ENCODE measurements around the gene ELN. TPM values are rescaled to one million over a fixed set of nuclear protein-coding genes. Genes with fewer than 3 reads are reported as not detected.

Gene ELN
- total and polyA plus RNA-seq, 2 of the 8 experiments (the other 6 are each of a cell fraction or from before 2014, with no cell fraction given), result 5.1 to 5.6 TPM

GRCh38 chr7:73981933-73982332 lies 46.0 kb upstream of the ELN start:
- H2AK5ac ChIP-seq (ENCODE audit: low read depth, low read length), result no peak overlapping the region
- H3K79me1 ChIP-seq (ENCODE audit: low read depth, low read length), result no peaks in the 10 kb centered on the region
- H3K4me2 ChIP-seq (ENCODE audit: insufficient read depth in 1 of 2, low read depth in 2 of 2, low read length in 2 of 2), result no peak overlapping the region
- H3K4ac ChIP-seq (replicated peaks; ENCODE audit: insufficient read length, low read depth, low read length), result no peak overlapping the region
- H3K4me1 ChIP-seq (replicated peaks in 1 of 4; ENCODE audit: control insufficient read depth in 3 of 4, insufficient read depth in 4 of 4, low read length in 3 of 4), result no peaks in the 10 kb centered on the region; a peak in 1 of 7 replicates
- no peak overlapping the region for H2BK15ac ChIP-seq (ENCODE audit: low read length)
- no peak overlapping the region for H3K23ac ChIP-seq (ENCODE audit: insufficient read length)
- no peak overlapping the region for H3K9ac ChIP-seq (replicated peaks in 1 of 4; ENCODE audit: extremely low read depth in 1 of 4, low read depth in 3 of 4, low read length in 3 of 4)
- no peak overlapping the region for H2BK12ac ChIP-seq (ENCODE audit: low read depth, low read length)
- H3K36me3 ChIP-seq (ENCODE audit: control insufficient read depth in 2 of 4, insufficient read depth in 4 of 4, low read length in 3 of 4), result no peaks in the 10 kb centered on the region
- H3K23me2 ChIP-seq (ENCODE audit: low read depth, low read length), result no peaks in the 10 kb centered on the region; the same call in 1 of the 2 replicates
- ChIA-PET CTCF (ENCODE audit: partially characterized antibody) (interaction anchor here (0.7 to 1.3 kb wide), 6 partner anchors 8 to 116 kb away, joined by 3 to 7 read pairs (median 4); no protein-coding TSS in a partner anchor), POLR2A (ENCODE audit: partially characterized antibody) (no interaction called here)
- no peak overlapping the region for H4K8ac ChIP-seq (ENCODE audit: extremely low read depth, insufficient read depth, low read length)
- H4K91ac ChIP-seq (replicated peaks; ENCODE audit: insufficient read length, low read length), result no peak overlapping the region
- no peak overlapping the region for H3K4me3 ChIP-seq (ENCODE audit: extremely low read depth in 1 of 4, insufficient read depth in 2 of 4, low read depth in 3 of 4, low read length in 4 of 4)
- no peaks in the 10 kb centered on the region for H3K79me2 ChIP-seq (ENCODE audit: control insufficient read depth in 1 of 2, insufficient read depth in 2 of 2, low read length in 2 of 2)
- no peak overlapping the region for H2BK20ac ChIP-seq (ENCODE audit: low read length)
- no peak overlapping the region for H2BK5ac ChIP-seq (ENCODE audit: low read depth, low read length)
- DNase-seq (ENCODE audit: low read depth in 1 of 2, low spot score in 2 of 2) (no peak), FAIRE-seq (no peak)
- H3K27ac ChIP-seq (ENCODE audit: low read depth, low read length), result no peak overlapping the region
- H3K56ac ChIP-seq (replicated peaks; ENCODE audit: insufficient read length, low read depth, low read length), result no peak overlapping the region
- H3K27me3 ChIP-seq (replicated peaks in 1 of 4; ENCODE audit: control insufficient read depth in 3 of 4, extremely low read depth in 1 of 4, insufficient read depth in 3 of 4, low read length in 3 of 4), result no peaks in the 10 kb centered on the region
- H3K9me3 ChIP-seq (ENCODE audit: insufficient read depth in 2 of 2, low read depth in 1 of 2, low read length in 1 of 2), result no peaks in the 10 kb centered on the region
- no peak overlapping the region for H3K14ac ChIP-seq (ENCODE audit: insufficient read length)
- H3K18ac ChIP-seq (ENCODE audit: extremely low read depth, low read length), result no peak overlapping the region
- H4K5ac ChIP-seq (ENCODE audit: insufficient read length, low read depth, low read length), result no peak overlapping the region
- no peaks in the 10 kb centered on the region for H4K20me1 ChIP-seq (replicated peaks in 1 of 2; ENCODE audit: control insufficient read depth in 1 of 2, insufficient read depth in 2 of 2, low read length in 2 of 2)
- H2AFZ ChIP-seq (ENCODE audit: low read length), result no peak overlapping the region
- WGBS, 2 experiments (ENCODE audit: extremely low coverage in 1 of 2, insufficient coverage in 1 of 2, insufficient read length in 1 of 2, insufficient replicate concordance in 2 of 2, low coverage in 1 of 2, low lambda C conversion rate in 2 of 2, missing lambda C conversion rate in 1 of 2), result 92% methylated on average over 7 of the region's 7 CpGs; no CpG with 5 or more reads in 1 of the 2 experiments
- no peak overlapping the region for H2BK120ac ChIP-seq (replicated peaks; ENCODE audit: low read depth, low read length)
- TF ChIP-seq TAF1 (IDR thresholded peaks at IDR 0.05; ENCODE audit: low read depth, low read length), result no peak
- no peak for TF ChIP-seq BACH1 (IDR thresholded peaks at IDR 0.05; ENCODE audit: low read length)
- TF ChIP-seq NRF1 (IDR thresholded peaks at IDR 0.05; ENCODE audit: low read depth, low read length), result no peak
- TF ChIP-seq, protein P1, sequence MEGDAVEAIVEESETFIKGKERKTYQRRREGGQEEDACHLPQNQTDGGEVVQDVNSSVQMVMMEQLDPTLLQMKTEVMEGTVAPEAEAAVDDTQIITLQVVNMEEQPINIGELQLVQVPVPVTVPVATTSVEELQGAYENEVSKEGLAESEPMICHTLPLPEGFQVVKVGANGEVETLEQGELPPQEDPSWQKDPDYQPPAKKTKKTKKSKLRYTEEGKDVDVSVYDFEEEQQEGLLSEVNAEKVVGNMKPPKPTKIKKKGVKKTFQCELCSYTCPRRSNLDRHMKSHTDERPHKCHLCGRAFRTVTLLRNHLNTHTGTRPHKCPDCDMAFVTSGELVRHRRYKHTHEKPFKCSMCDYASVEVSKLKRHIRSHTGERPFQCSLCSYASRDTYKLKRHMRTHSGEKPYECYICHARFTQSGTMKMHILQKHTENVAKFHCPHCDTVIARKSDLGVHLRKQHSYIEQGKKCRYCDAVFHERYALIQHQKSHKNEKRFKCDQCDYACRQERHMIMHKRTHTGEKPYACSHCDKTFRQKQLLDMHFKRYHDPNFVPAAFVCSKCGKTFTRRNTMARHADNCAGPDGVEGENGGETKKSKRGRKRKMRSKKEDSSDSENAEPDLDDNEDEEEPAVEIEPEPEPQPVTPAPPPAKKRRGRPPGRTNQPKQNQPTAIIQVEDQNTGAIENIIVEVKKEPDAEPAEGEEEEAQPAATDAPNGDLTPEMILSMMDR (IDR thresholded peaks at IDR 0.05; ENCODE audit: control extremely low read depth in 1 of 3, insufficient read depth in 1 of 3, low read depth in 1 of 3, low read length in 3 of 3), result no peak
- no peak for TF ChIP-seq POU5F1 (IDR thresholded peaks at IDR 0.05; ENCODE audit: low read depth, low read length)
- TF ChIP-seq ATF3 (IDR thresholded peaks at IDR 0.05; ENCODE audit: insufficient read depth, low read depth, low read length), result no peak
- TF ChIP-seq RXRA (IDR thresholded peaks at IDR 0.05; ENCODE audit: insufficient read depth, low read depth, low read length), result no peak
- no peak for TF ChIP-seq CBX5 (IDR thresholded peaks at IDR 0.05; ENCODE audit: low read depth, low read length)
- no peak for TF ChIP-seq MAFK (IDR thresholded peaks at IDR 0.05; ENCODE audit: low read depth, low read length)
- TF ChIP-seq CBX8 (IDR thresholded peaks at IDR 0.05; ENCODE audit: borderline replicate concordance, low read depth, low read length), result no peak
- no peak for TF ChIP-seq POLR2A (IDR thresholded peaks at IDR 0.05; ENCODE audit: control extremely low read depth in 1 of 2, low read depth in 2 of 2, low read length in 2 of 2)
- TF ChIP-seq SRF (IDR thresholded peaks at IDR 0.05; ENCODE audit: low read depth, low read length), result no peak
- no peak for TF ChIP-seq SP4 (IDR thresholded peaks at IDR 0.05; ENCODE audit: low read length)
